ENCODE measurements around the gene TP53. TPM values are rescaled to one million over a fixed set of nuclear protein-coding genes. Genes with fewer than 3 reads are reported as not detected.

TP53 gene
- total and polyA plus RNA-seq, 10 of the 15 experiments (the other 5 are each of a cell fraction or from before 2014, with no cell fraction given): 35.6 to 162 (median 75.9) TPM

- CTCF ChIA-PET: interaction anchor here (0.6 kb wide), 1 partner anchor 86 kb away, joined by 3 read pairs; no protein-coding TSS in a partner anchor
- BruUV-seq (replicated peaks): no TSS peak
- Histone ChIP-seq H3K27ac (ENCODE audit: control insufficient read depth, insufficient read depth) (no peak overlapping the region), H3K4me3 (no peak overlapping the region), H3K27me3 (replicated peaks in 1 of 2; ENCODE audit: control insufficient read depth in 2 of 2, insufficient read depth in 2 of 2, low read length in 1 of 2) (peaks cover 3 to 5% of the 10 kb centered on the region in 2 experiments; a peak in 3 of 4 replicates), H3K4me1 (ENCODE audit: control insufficient read depth, insufficient read depth, low read length) (no peaks in the 10 kb centered on the region), H4K20me1 (ENCODE audit: control insufficient read depth, insufficient read depth) (no peaks in the 10 kb centered on the region), H3K9ac (ENCODE audit: control insufficient read depth, insufficient read depth, low read length) (no peak overlapping the region), H3K4me2 (ENCODE audit: control insufficient read depth, insufficient read depth) (no peak overlapping the region), H2AFZ (ENCODE audit: control insufficient read depth, low read depth, low read length) (no peak overlapping the region), H3K9me3 (replicated peaks; ENCODE audit: control insufficient read depth, insufficient read depth, low read length) (no peaks in the 10 kb centered on the region), H3K79me2 (ENCODE audit: control insufficient read depth, insufficient read depth, low read length) (no peaks in the 10 kb centered on the region), H3K36me3 (ENCODE audit: control insufficient read depth in 2 of 2, insufficient read depth in 2 of 2, low read length in 1 of 2) (peaks cover 0 to 4% of the 10 kb centered on the region in 2 experiments; a peak in 2 of 4 replicates)
- 84% methylated on average over 24 of the region's 24 CpGs for WGBS (ENCODE audit: insufficient coverage, insufficient replicate concordance, low lambda C conversion rate, missing lambda C conversion rate)
- ATAC-seq (peak; percentile 31; the same call in 2 of the 3 replicates), FAIRE-seq (no peak), DNase-seq (ENCODE audit: low read depth, low spot score) (no peak)
- POLR2A ChIA-PET: interaction anchor here (0.7 kb wide), 1 partner anchor 199 kb away, joined by 3 read pairs; no protein-coding TSS in a partner anchor
- RAD21 ChIA-PET (ENCODE audit: unreplicated experiment): interaction anchor here (0.8 kb wide), 1 partner anchor 17 kb away, joined by 4 read pairs; the partner anchor contains the start of gene TP53
- SMC1A ChIA-PET (ENCODE audit: uncharacterized antibody, unreplicated experiment): no interaction called here
- TF ChIP-seq BMI1 (IDR thresholded peaks at IDR 0.05; ENCODE audit: borderline replicate concordance) (peak; percentile 60; the same call in 1 of the 2 replicates), JUND (IDR thresholded peaks at IDR 0.05; ENCODE audit: low read depth, low read length) (no peak)
- in situ Hi-C loops (cut with MboI): no loop called here
- intact Hi-C loops (cut with micrococcal nuclease; ENCODE audit: unreplicated experiment): no loop called here
Observed at GRCh38 chr17:7703584-7704479, 16.5 kb upstream of the TP53 start.

- H3K27me3 ChIP-seq (replicated peaks in 1 of 2; ENCODE audit: control insufficient read depth in 2 of 2, insufficient read depth in 2 of 2, low read length in 1 of 2): peaks cover 3 to 5% of the 10 kb centered on the region in 2 experiments; a peak in 3 of 4 replicates
- no peak overlapping the region for H3K4me3 ChIP-seq
- no peak overlapping the region for H3K27ac ChIP-seq (ENCODE audit: control insufficient read depth, insufficient read depth)
- ATAC-seq (no peak), FAIRE-seq (no peak), DNase-seq (ENCODE audit: low read depth, low spot score) (no peak)
- H3K4me1 ChIP-seq (ENCODE audit: control insufficient read depth, insufficient read depth, low read length): no peaks in the 10 kb centered on the region
- intact Hi-C loops (cut with micrococcal nuclease; ENCODE audit: unreplicated experiment): no loop called here
- no TSS peak for BruUV-seq (replicated peaks)
- H3K36me3 ChIP-seq (ENCODE audit: control insufficient read depth in 2 of 2, insufficient read depth in 2 of 2, low read length in 1 of 2): peaks cover 0 to 4% of the 10 kb centered on the region in 2 experiments; a peak in 2 of 4 replicates
- ChIA-PET RAD21 (ENCODE audit: unreplicated experiment) (interaction anchor here (0.8 kb wide), 1 partner anchor 16 kb away, joined by 4 read pairs; the partner anchor contains the start of gene TP53), CTCF (interaction anchor here (0.6 kb wide), 1 partner anchor 87 kb away, joined by 3 read pairs; no protein-coding TSS in a partner anchor), POLR2A (interaction anchor here (0.7 kb wide), 1 partner anchor 200 kb away, joined by 3 read pairs; no protein-coding TSS in a partner anchor), SMC1A (ENCODE audit: uncharacterized antibody, unreplicated experiment) (no interaction called here)
- no peaks in the 10 kb centered on the region for H4K20me1 ChIP-seq (ENCODE audit: control insufficient read depth, insufficient read depth)
- no peak overlapping the region for H3K4me2 ChIP-seq (ENCODE audit: control insufficient read depth, insufficient read depth)
- no peak for TF ChIP-seq CEBPB (IDR thresholded peaks at IDR 0.05; ENCODE audit: borderline replicate concordance in 1 of 2, low read depth in 2 of 2, low read length in 2 of 2)
- no peak for TF ChIP-seq ZNF24 (IDR thresholded peaks at IDR 0.05)
- no peak for TF ChIP-seq YY1 (IDR thresholded peaks at IDR 0.05; ENCODE audit: low read depth, low read length)
- TF ChIP-seq ZNF592 (IDR thresholded peaks at IDR 0.05): no peak
- no peak overlapping the region for H2AFZ ChIP-seq (ENCODE audit: control insufficient read depth, low read depth, low read length)
- 93% methylated on average over 13 of the region's 13 CpGs for WGBS (ENCODE audit: insufficient coverage, insufficient replicate concordance, low lambda C conversion rate, missing lambda C conversion rate)
- no peak overlapping the region for H3K9ac ChIP-seq (ENCODE audit: control insufficient read depth, insufficient read depth, low read length)
- H3K9me3 ChIP-seq (replicated peaks; ENCODE audit: control insufficient read depth, insufficient read depth, low read length): no peaks in the 10 kb centered on the region
- no peaks in the 10 kb centered on the region for H3K79me2 ChIP-seq (ENCODE audit: control insufficient read depth, insufficient read depth, low read length)
- in situ Hi-C loops (cut with MboI): no loop called here
Observed at GRCh38 chr17:7702776-7703175, 15.5 kb upstream of the TP53 start.

Data from GM12878 (cell line).